ENCODE data around the gene CHTOP.
A peak's percentile ranks its signal among the peaks of the same experiment; 100 is the strongest.

The CHTOP gene

DNA sequence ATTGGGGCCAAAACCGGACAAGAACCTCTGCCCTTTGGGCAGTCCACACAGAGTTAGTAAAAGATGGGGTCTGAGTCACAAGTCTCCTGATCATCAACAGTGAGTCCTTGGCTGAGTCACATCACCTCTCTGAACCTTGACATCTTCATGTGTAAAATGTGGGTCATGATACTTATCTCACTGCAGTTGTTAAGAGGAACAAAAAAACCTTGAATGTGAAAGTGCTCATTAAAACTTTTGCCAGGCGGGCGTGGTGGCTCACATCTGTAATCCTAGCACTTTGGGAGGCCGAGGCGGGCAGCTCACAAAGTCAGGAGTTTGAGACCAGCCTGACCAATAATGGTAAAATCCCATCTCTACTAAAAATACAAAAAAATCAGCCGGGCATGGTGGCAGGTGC, 36.7 kb upstream of the CHTOP start:
- Histone ChIP-seq H3K27me3 (ENCODE audit: insufficient read depth, low read length, poor library complexity) (no peaks in the 10 kb centered on the region), H3K27ac (ENCODE audit: low read length) (no peak overlapping the region), H4K20me1 (ENCODE audit: insufficient read depth, low read length) (no peaks in the 10 kb centered on the region), H2AFZ (ENCODE audit: low read depth, low read length) (no peak overlapping the region), H3K4me1 (ENCODE audit: insufficient read depth, low read length) (peaks cover 7% of the 10 kb centered on the region), H3K9ac (ENCODE audit: low read depth, low read length) (no peak overlapping the region), H3K9me3 (ENCODE audit: insufficient read depth, low read length, severe bottlenecking) (no peaks in the 10 kb centered on the region), H3K79me2 (ENCODE audit: insufficient read depth, low read length) (no peaks in the 10 kb centered on the region), H3K4me2 (ENCODE audit: insufficient read depth, low read length) (no peak overlapping the region), H3K4me3 (ENCODE audit: low read depth in 1 of 2, low read length in 2 of 2) (no peak overlapping the region), H3K36me3 (ENCODE audit: insufficient read depth, low read length) (no peaks in the 10 kb centered on the region)
- DNase-seq (no peak), ATAC-seq (ENCODE audit: insufficient read depth, low read depth) (no peak)
- TF ChIP-seq CTCF (IDR thresholded peaks at IDR 0.05; ENCODE audit: borderline replicate concordance, extremely low read depth, low read length, poor library complexity, severe bottlenecking) (no peak), EZH2 (IDR thresholded peaks at IDR 0.05; ENCODE audit: borderline replicate concordance, low read depth, low read length, severe bottlenecking) (no peak)

DNA sequence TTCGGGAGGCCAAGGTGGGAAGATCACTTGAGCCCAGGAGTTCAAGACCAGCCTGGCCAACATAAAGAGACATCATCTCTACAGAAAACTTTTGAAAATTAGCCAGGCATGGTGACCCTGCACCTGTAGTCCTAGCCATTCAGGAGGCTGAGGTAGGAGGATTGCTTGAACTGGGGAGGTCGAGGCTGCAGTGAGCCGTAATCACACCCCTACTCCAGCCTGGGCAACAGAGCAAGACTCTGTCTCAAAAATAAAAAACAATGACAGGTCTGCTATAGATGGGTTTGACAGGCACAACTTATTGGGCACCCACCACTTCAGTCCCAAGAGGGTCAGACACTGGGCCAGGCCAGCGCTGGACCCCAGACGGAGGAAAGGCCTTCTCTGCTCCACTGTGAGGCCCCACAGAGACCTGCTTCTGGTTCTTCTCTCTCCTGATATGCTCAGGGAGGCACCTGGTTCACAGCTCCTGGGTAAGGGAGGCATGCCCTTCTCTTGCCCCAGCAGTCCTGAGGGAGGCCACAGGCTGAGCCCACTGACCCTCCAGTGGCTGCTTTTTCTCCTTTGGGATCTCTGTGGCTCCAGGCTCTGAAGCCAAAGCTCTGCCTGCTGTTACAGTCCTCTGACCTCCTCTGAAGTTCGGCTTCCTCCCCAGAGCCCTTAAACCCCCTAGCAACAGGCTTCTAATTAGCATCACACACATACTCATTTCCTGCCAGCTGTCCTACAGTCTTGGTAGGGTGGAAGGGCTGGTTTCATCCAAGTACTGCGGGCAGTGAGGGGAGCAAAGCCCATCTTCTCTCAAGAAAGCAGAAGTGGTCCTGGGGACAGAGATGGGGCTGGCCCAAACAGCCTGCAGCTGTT, 35.3 kb upstream of the CHTOP start:
- peaks cover 7% of the 10 kb centered on the region for H3K4me1 ChIP-seq (ENCODE audit: insufficient read depth, low read length)
- H2AFZ ChIP-seq (ENCODE audit: low read depth, low read length), result no peak overlapping the region; the same call in 1 of the 2 replicates
- no peaks in the 10 kb centered on the region for H3K9me3 ChIP-seq (ENCODE audit: insufficient read depth, low read length, severe bottlenecking)
- ATAC-seq (ENCODE audit: insufficient read depth, low read depth) (peak; percentile 97), DNase-seq (peak; percentile 40)
- TF ChIP-seq CTCF (IDR thresholded peaks at IDR 0.05; ENCODE audit: borderline replicate concordance, extremely low read depth, low read length, poor library complexity, severe bottlenecking), result no peak
- TF ChIP-seq EZH2 (IDR thresholded peaks at IDR 0.05; ENCODE audit: borderline replicate concordance, low read depth, low read length, severe bottlenecking), result no peak
- no peak overlapping the region for H3K9ac ChIP-seq (ENCODE audit: low read depth, low read length)
- no peaks in the 10 kb centered on the region for H3K27me3 ChIP-seq (ENCODE audit: insufficient read depth, low read length, poor library complexity)
- no peak overlapping the region for H3K4me3 ChIP-seq (ENCODE audit: low read depth in 1 of 2, low read length in 2 of 2)
- H3K36me3 ChIP-seq (ENCODE audit: insufficient read depth, low read length), result no peaks in the 10 kb centered on the region
- H3K79me2 ChIP-seq (ENCODE audit: insufficient read depth, low read length), result no peaks in the 10 kb centered on the region
- H4K20me1 ChIP-seq (ENCODE audit: insufficient read depth, low read length), result no peaks in the 10 kb centered on the region
- no peak overlapping the region for H3K4me2 ChIP-seq (ENCODE audit: insufficient read depth, low read length)
- H3K27ac ChIP-seq (ENCODE audit: low read length), result no peak overlapping the region

GRCh38 chr1:153599847-153600246, 34.0 kb upstream of the CHTOP start:
- Histone ChIP-seq H3K9me3 (ENCODE audit: insufficient read depth, low read length, severe bottlenecking) (no peaks in the 10 kb centered on the region), H3K4me2 (ENCODE audit: insufficient read depth, low read length) (no peak overlapping the region), H3K36me3 (ENCODE audit: insufficient read depth, low read length) (no peaks in the 10 kb centered on the region), H4K20me1 (ENCODE audit: insufficient read depth, low read length) (no peaks in the 10 kb centered on the region), H3K27ac (ENCODE audit: low read length) (no peak overlapping the region), H2AFZ (ENCODE audit: low read depth, low read length) (no peak overlapping the region), H3K4me1 (ENCODE audit: insufficient read depth, low read length) (peaks cover 7% of the 10 kb centered on the region), H3K9ac (ENCODE audit: low read depth, low read length) (no peak overlapping the region), H3K4me3 (ENCODE audit: low read depth in 1 of 2, low read length in 2 of 2) (no peak overlapping the region), H3K79me2 (ENCODE audit: insufficient read depth, low read length) (no peaks in the 10 kb centered on the region), H3K27me3 (ENCODE audit: insufficient read depth, low read length, poor library complexity) (no peaks in the 10 kb centered on the region)
- no peak for ATAC-seq (ENCODE audit: insufficient read depth, low read depth)
- no peak for TF ChIP-seq EZH2 (IDR thresholded peaks at IDR 0.05; ENCODE audit: borderline replicate concordance, low read depth, low read length, severe bottlenecking)
- TF ChIP-seq CTCF (IDR thresholded peaks at IDR 0.05; ENCODE audit: borderline replicate concordance, extremely low read depth, low read length, poor library complexity, severe bottlenecking), result no peak
- no peak for DNase-seq

All from DND-41 (cell line).